HepG2 (cell line): ENCODE data around the gene RPS6KB1. TPM values are rescaled to one million over a fixed set of nuclear protein-coding genes. Genes with fewer than 3 reads are reported as not detected.

Experiments
- E2F1 ChIP-seq: sonication (generic); formaldehyde crosslinking; IDR thresholded peaks from 2 replicates; pipeline ENCODE4 v1.5.0; 2020; ENCODE audit warnings: missing genetic modification reagents
- FOSL1 ChIP-seq: sonication (generic); formaldehyde crosslinking; IDR thresholded peaks from 2 replicates; pipeline ENCODE4 v1.9.0; 2021; ENCODE audit warnings: missing genetic modification reagents, borderline replicate concordance
- FOXK2 ChIP-seq: fragments of 450-650 bp; IDR thresholded peaks from 2 replicates; pipeline ENCODE4 v1.6.1; 2016
- NFAT5 ChIP-seq: sonication (generic); formaldehyde crosslinking; IDR thresholded peaks from 2 replicates; pipeline ENCODE4 v1.4.0; 2020; ENCODE audit warnings: missing genetic modification reagents
- NR3C1 ChIP-seq: sonication (generic); formaldehyde crosslinking; IDR thresholded peaks from 2 replicates; pipeline ENCODE4 v1.4.0; 2020; ENCODE audit warnings: missing genetic modification reagents
- SMAD3 ChIP-seq: sonication (generic); formaldehyde crosslinking; IDR thresholded peaks from 2 replicates; pipeline ENCODE4 v1.4.0; 2020; ENCODE audit warnings: missing genetic modification reagents
- SRF ChIP-seq: IDR thresholded peaks from 2 replicates; pipeline ENCODE4 v1.6.1; 2011; ENCODE audit warnings: mild to moderate bottlenecking, low read depth, low read length, moderate library complexity
- STAT5B ChIP-seq: sonication (generic); formaldehyde crosslinking; IDR thresholded peaks from 2 replicates; pipeline ENCODE4 v1.4.0; 2020; ENCODE audit warnings: missing genetic modification reagents
- TEAD2 ChIP-seq: sonication (generic); formaldehyde crosslinking; IDR thresholded peaks from 2 replicates; pipeline ENCODE4 v1.9.0; 2021; ENCODE audit warnings: missing genetic modification reagents
- ZBED4 ChIP-seq: sonication (generic); formaldehyde crosslinking; IDR thresholded peaks from 2 replicates; pipeline ENCODE4 v1.4.0; 2020; ENCODE audit warnings: missing genetic modification reagents, borderline replicate concordance
- ZBTB10 ChIP-seq: sonication (generic); formaldehyde crosslinking; IDR thresholded peaks from 2 replicates; pipeline ENCODE4 v1.4.0; 2020; ENCODE audit warnings: missing genetic modification reagents, borderline replicate concordance
- ZC3H4 ChIP-seq: sonication (generic); formaldehyde crosslinking; IDR thresholded peaks from 2 replicates; pipeline ENCODE4 v1.4.0; 2020; ENCODE audit warnings: missing genetic modification reagents, borderline replicate concordance
- ZFP82 ChIP-seq: sonication (generic); formaldehyde crosslinking; IDR thresholded peaks from 2 replicates; pipeline ENCODE4 v1.5.1; 2020; ENCODE audit warnings: mild to moderate bottlenecking, missing genetic modification reagents, borderline replicate concordance
- ZMYM3 ChIP-seq: sonication (generic); formaldehyde crosslinking; IDR thresholded peaks from 2 replicates; pipeline ENCODE4 v1.5.1; 2020; ENCODE audit warnings: mild to moderate bottlenecking, missing genetic modification reagents
- ZNF138 ChIP-seq: sonication (generic); formaldehyde crosslinking; IDR thresholded peaks from 2 replicates; pipeline ENCODE4 v1.5.0; 2020; ENCODE audit warnings: mild to moderate bottlenecking, low read depth, missing genetic modification reagents
- ZNF431 ChIP-seq: sonication (generic); formaldehyde crosslinking; IDR thresholded peaks from 2 replicates; pipeline ENCODE4 v1.9.0; 2022; ENCODE audit warnings: missing genetic modification reagents, low read depth, mild to moderate bottlenecking, borderline replicate concordance
- polyA plus RNA-seq, 8 experiments: library from polyadenylated mRNA; depleted of rRNA in 3 of 8; stranded (reverse) in 7 of 8; unstranded in 1 of 8; fragments of >200 nt; fragmentation: Illumina TruSeq in 4 of 8; extraction: Trizol in 4 of 8; gene quantifications; 2 replicates each; pipeline versions ENCODE4 v1.2.1 to v1.2.3, GENCODE V29; 2011 to 2016; ENCODE audit warnings: low read depth in 4 of 8, missing spikeins in 1 of 8, mixed read lengths in 1 of 8; ENCODE audit not compliant: insufficient read depth in 1 of 8
- total RNA-seq, 5 experiments: library from RNA; depleted of rRNA; stranded (reverse); fragments of >200 nt; fragmentation: Illumina TruSeq; extraction: Trizol; gene quantifications; 2 replicates each; pipeline ENCODE4 v1.2.3, GENCODE V29; 2016; ENCODE audit warnings: low read depth in 1 of 5

Gene RPS6KB1
- total and polyA plus RNA-seq, 2 of the 13 experiments (the other 11 are each of a cell fraction or from before 2014, with no cell fraction given), result 16.5 to 42.2 TPM

DNA sequence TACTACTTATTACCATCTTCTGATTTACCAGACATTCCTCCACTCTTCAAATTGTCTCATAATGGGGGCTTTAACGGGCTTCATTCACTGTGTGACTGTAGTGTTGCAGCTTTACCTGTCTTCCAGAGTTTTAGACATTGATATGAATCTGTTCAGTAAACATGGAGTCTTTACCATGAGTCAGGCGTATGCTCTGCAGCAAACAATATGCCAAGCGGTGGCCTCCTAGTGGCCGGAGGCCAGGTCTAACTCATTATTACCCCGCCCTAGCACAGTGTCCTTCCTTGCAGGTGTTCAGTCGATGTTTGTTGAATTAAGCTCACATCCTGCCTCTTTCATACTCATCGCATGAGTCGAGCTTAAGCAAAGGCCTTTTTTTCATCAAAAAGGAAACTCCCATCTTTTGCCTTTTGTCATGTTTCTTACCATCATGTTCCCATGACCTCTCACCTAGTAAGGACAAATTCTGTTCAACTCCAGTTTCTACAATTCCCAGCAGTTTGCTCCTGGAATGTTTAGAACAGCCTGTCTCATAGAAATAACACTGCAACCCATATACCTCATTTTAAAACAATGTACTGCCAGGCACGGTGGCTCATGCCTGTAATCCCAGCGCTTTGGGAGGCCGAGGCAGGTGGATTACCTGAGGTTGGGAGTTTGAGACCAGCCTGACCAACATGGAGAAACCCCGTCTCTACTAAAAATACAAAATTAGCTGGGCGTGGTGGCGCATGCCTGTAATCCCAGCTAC is 39.6 kb upstream of the RPS6KB1 start (continued):
- no peak for TF ChIP-seq NFAT5
- no peak; the same call in 1 of the 2 replicates for TF ChIP-seq ZNF431 (CRISPR knock-in tag)
- TF ChIP-seq ZNF138, result no peak
- no peak; the same call in 1 of the 2 replicates for TF ChIP-seq ZFP82 (CRISPR knock-in tag)
- peak; percentile 48 for TF ChIP-seq FOXK2
- TF ChIP-seq SRF, result 0 out of 2 replicates have a peak, but pooled peaks have one; percentile 65
- peak; percentile 84 for TF ChIP-seq SMAD3 (CRISPR knock-in tag)
- TF ChIP-seq NR3C1 (CRISPR knock-in tag), result no peak
- TF ChIP-seq TEAD2 (CRISPR knock-in tag), result no peak
- no peak for TF ChIP-seq ZBTB10 (CRISPR knock-in tag)
- TF ChIP-seq FOSL1, result peak; percentile 85; the same call in 1 of the 2 replicates
- no peak; the same call in 1 of the 2 replicates for TF ChIP-seq ZBED4 (CRISPR knock-in tag)
- TF ChIP-seq ZC3H4 (CRISPR knock-in tag), result peak; percentile 13; the same call in 1 of the 2 replicates
- TF ChIP-seq STAT5B (CRISPR knock-in tag), result 0 out of 2 replicates have a peak, but pooled peaks have one; percentile 54
- peak; percentile 82 for TF ChIP-seq ZMYM3 (CRISPR knock-in tag)
- no peak for TF ChIP-seq E2F1 (CRISPR knock-in tag)
